Right ventricle myocardium inferior (tissue), 1 donor: Measurements from ENCODE around the gene BCL11A. TPM values are rescaled to one million over a fixed set of nuclear protein-coding genes. Genes with fewer than 3 reads are reported as not detected.

Experiments used
- ATAC-seq: fragments of 200-7000 bp; cut with Tn5 transposase; one replicate; pipeline ENCODE4 v1.9.1; 2020; ENCODE audit warnings: mild to moderate bottlenecking, moderate library complexity
- DNase-seq: peaks from one replicate; pipeline ENCODE4 v3.0.0; 2021; ENCODE audit errors: missing footprints
- intact Hi-C: fragments of 100-400 bp; cut with DNase I; formaldehyde crosslinking; loops from one replicate; pipeline ENCODE4 v1.11.0; 2022
- total RNA-seq: library from RNA; stranded (reverse); fragmentation: NEBNext Ultra II Directional; extraction: Animal tissue kit (Norgen Biotek cat#: 25700); gene quantifications from one replicate; pipeline ENCODE4 v1.2.1, GENCODE V29; 2021
- donor health status: DM: no; HTN: yes; CAD: no; lungs with severe emphysema.

BCL11A gene
- total RNA-seq, 1 donor from 2014 or later = 37.5 TPM

DNA sequence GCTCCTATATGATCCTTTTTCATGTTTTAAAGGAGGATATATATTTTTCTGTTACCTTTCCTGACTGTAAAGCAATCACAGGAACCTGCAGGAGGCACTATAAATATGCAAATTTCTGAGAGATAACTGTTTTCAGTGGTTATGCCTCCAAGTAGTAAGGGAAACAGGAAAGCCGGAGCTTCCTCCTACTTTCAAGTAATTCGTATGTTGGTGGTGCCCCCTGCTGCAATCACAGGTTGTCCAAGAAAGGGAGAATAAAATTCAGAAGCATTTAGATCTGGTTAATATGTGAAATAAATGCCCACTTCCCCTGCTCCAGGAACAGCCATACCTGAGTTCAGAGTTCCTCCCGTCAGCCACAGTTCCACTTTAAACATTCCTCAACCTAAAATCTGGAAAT lies 12.0 kb upstream of the BCL11A start:
- no peak for DNase-seq
- intact Hi-C loops = loop anchor here (5.0 kb wide), 1 partner anchor 1803 kb away; no protein-coding TSS in a partner anchor
- ATAC-seq = no peak

DNA sequence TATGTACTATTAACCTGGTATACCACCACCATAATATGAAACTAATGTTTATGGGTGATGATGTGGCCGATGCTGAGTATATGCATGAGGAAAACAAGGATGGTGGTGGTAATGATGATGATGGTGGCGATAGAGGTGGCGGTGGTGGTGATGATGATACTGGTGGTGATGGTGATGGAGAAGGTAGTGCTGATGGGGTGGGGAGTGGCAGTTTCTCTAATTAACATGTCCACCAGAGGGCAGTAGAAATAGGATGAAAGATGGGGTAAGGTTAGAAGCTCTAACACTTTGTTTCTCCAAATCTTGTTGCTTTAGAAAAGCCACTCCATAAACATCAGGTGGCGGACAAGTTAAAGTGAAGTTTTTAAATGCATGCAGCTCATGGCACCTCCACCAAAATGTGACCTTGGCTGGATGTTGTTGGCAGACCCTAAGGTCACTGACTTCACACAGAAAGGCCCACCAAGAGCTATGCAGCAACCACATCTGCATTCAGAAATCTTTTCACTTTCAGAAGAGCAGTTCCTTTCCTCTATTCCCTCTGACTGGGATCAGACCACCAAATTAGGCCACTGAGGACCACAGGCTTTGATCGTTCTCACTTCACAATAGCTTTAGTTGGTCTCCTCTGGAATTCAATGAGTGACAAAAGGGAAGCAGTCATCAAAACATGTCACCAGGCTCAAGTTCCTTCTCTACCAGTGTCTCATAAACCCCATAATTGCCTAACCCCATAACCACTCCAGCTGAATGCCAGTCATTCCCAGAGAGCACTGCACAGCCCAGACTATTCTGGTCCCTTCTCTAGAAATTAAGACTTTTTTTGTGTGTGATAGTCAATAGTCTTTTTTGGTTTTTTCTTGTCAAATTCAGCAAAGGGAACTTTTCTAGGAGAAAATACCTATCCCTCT lies 7.5 kb upstream of the BCL11A start:
- intact Hi-C loops = no loop called here
- ATAC-seq (peak; percentile 57), DNase-seq (no peak)

DNA sequence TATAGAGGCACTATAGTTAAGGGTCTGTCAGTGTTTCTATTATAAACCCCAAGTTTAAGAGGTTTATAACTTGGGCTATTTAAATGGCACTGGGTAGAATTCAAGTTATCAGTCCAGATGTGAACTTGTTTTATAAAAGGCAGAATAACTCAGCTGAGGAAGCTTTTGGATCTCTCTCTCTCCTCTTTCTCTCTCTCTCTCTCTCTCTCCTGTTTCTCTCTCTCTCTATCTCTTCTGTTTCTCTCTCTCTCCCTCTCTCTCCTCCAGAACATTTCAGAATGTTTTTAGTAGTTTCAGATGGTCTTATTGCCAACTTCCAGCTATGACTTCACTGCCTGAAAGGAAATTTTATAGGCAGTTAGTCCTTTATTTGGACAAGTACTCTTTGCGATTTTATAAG lies 6.4 kb upstream of the BCL11A start:
- ATAC-seq (no peak), DNase-seq (no peak)
- intact Hi-C loops = loop anchor here (10.0 kb wide), 2 partner anchors 1095 to 1255 kb away; no protein-coding TSS in a partner anchor

DNA sequence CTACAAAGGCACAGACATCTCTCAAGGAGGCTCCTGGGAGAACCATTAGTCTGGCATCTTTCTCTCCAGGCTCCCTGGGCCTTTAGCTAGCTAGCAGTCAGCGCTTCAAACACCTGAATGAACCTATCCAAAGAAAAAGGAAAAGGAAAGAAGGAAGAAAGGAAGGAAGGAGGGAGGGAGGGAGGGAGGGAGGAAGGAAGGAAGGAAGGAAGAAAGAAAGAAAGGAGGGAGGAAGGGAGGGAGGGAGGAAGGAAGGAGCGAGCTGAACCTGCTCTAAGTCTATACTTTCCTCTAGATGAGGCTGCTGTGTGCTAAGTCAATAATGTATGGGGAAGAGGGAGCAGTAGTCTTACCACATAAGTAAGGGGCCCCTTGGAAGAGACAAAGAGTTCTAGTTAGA lies 5.1 kb upstream of the BCL11A start:
- intact Hi-C loops = loop anchor here (10.0 kb wide), 2 partner anchors 1094 to 1254 kb away; no protein-coding TSS in a partner anchor
- DNase-seq (no peak), ATAC-seq (no peak)

DNA sequence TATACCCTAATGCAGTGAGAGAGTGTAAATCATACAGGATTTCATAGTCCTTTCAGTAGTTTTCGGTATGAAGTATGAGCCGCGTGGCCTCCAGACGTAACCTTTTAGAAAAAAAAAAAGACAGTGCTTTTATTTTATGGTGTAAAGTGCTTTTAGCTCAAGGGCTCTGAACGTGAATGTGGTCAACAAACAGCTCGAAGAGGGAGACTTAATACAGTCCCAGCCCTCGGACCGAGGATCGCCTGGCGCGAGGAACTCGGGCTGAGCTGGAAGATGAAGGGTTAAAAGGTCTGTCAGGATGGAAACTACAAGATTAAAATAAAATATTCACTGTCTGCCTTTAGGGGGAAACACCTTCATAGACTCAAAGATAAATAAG lies 4.0 kb upstream of the BCL11A start:
- no peak for ATAC-seq
- no peak for DNase-seq
- intact Hi-C loops = loop anchor here (10.0 kb wide), 2 partner anchors 1093 to 1253 kb away; no protein-coding TSS in a partner anchor

DNA sequence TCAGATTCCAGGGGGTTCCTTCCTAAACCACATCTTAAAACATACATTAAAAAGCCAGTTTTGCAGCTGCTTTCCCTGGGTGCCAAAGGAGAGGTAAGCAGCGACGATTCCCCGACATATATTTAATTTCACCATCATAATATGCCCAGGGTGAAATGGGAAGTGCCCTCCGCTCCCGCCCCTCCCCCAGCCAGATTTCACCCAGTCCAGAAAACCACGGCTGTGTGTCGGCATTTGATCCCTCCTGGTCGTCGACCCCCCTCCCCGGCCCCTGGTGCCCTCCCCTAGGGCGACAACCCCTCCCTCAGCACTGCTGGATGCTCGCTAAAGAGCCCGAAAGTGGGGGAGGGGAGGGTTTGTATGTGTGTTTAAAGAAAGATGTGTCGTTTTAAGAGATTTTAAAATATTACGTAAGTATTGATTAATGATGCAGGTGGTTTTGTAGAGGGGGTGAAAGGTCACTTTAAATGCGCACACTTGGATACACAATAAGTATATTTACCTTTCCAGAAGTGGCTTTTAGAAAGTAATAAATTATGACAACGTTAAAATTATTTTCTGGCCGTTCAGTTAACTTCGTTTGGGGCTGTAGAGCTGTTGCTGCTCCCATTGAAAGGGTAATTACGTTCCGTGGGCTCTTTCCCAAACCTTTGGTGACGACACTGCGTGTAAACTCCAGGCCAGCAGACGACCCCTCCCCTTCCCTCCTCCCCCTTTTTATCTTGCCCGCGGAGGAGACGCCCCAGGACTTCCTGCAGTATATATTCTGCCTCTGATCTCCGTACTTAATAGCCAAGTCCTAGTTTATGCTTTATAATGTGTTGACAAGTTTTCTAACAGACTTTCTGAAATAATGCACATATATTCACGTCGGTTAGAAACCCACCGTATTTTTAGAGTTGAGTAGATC lies 3.4 kb upstream of the BCL11A start:
- no peak for DNase-seq
- ATAC-seq = no peak
- intact Hi-C loops = loop anchor here (10.0 kb wide), 2 partner anchors 1092 to 1252 kb away; no protein-coding TSS in a partner anchor

DNA sequence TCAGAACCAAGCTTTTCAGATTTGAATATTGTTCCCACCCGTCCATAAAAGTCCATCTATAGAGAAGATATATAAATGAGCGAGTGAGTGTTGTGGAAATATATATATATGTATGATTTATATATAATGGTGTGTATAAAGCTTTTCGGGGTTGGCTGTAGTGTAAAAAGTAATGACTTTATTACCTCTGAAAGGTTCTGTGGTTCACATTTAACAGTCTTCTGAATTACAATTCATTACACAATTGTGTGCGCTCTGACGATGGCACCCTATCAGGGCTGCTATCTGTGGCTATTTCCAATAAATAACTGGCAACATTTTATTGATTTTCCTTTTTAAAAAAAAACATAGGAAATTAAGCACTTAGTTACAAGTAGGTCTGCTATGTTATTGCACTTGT lies 2.7 kb upstream of the BCL11A start:
- no peak for DNase-seq
- intact Hi-C loops = loop anchor here (10.0 kb wide), 2 partner anchors 1091 to 1251 kb away; no protein-coding TSS in a partner anchor
- ATAC-seq = no peak

DNA sequence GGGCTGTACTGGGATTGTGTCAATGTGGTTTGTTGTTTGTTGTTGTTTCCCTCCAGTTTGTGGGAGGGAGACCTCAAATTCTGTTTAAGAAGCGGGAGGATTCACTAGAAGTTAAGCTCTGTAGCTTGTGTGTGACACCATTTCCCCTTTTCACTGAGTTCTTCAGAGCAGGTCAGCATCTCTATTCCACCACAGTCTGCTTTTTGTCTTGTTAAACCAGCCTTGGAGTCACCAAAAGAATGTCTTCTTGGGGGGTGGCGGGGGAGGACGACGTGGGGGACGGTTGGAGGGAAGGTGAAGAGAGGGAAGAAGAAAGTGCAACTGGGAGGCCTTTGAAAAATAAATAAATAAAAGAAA lies 2.3 kb upstream of the BCL11A start:
- intact Hi-C loops = loop anchor here (10.0 kb wide), 2 partner anchors 1091 to 1251 kb away; no protein-coding TSS in a partner anchor
- ATAC-seq (no peak), DNase-seq (no peak)

DNA sequence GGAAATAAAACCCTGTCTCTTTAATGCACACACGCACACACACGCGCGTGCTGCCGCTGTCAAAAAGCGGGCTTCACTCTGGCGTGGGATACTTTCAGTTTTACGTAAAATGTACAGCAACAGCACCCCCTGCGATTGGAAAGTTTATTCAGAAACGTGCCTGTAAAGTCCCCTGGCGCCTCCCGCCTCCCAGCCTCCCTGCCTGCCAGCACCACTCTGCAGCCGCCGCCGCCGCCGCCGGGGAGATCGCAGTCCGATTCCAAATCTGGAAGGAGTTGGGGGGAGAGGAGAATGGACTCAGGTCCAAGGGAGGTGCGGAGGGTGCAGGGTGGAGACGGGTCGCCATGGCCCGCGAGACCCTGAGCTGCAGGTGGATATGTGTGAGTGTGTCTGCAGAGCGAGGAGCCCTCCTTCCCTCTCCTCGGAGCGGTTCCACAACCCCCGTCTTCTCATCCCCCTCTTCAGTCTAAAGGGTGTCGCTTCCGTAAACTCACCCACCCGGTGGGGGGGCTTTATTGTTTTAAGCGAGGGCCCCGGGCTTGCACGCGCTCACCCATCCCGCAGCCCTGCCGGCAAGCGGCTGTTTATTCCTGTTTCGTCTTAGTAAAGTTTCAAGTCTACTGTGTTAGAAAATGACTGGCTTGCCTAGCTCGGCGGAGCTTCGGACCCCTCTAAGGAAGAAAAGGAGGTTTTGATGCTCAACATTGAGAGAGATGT lies 1.8 kb upstream of the BCL11A start:
- intact Hi-C loops = loop anchor here (10.0 kb wide), 2 partner anchors 1090 to 1250 kb away; no protein-coding TSS in a partner anchor
- no peak for DNase-seq
- ATAC-seq = no peak

DNA sequence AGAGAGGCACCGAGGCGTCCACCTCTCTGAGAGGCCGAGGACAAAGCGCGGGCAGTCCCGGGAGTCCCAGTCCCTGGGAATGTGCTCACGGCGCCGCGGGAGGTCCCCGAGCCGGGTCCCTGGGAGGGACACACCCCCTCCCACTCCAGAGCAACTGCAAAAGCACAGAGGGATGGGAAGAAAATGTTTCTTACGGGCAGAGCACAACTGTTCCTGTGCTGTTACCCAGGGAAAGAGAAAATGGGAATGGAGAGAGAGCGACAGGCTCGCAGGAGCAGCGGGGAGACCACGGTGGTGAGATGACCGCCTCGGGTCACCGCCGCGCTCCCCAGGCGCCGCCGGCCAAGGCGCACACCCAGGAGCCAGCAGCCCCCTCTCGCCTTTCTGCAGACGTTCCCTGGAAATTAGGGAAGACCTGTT lies 1.2 kb upstream of the BCL11A start:
- ATAC-seq (peak; percentile 19), DNase-seq (no peak)
- intact Hi-C loops = loop anchor here (5.0 to 10.0 kb wide), 5 partner anchors 237 to 1250 kb away; no protein-coding TSS in a partner anchor

DNA sequence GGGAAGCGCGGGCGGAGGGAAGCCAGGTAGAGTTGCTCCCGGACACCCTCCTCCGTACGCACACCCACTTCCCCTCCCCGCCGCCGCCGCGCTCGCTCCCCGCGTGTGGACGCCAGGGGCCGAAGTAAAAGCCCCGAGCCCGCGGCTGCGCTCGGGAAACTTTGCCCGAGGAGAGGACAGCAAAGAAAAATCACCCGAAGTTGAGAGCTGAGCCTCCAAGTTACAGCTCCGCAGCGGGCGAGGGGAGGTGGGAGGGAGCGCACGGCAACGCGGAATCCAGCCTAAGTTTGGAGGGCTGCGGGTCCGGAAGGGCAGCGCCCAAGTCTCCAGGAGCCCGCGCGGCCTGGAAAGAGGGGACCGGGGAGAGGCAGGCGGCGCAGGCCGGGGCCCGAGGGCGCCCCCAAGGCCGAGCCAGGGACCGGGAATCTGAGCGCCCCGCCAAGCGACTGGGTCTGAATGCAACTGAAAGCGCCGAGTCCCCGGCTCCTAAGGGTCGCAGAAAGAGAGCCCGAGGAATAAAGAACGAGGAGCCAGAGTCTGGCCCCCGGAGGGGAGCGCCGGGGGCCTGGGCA lies 706 bp upstream of the BCL11A start:
- peak; percentile 88 for DNase-seq
- intact Hi-C loops = loop anchor here (5.0 to 10.0 kb wide), 5 partner anchors 237 to 1249 kb away; no protein-coding TSS in a partner anchor
- peak; percentile 23 for ATAC-seq

DNA sequence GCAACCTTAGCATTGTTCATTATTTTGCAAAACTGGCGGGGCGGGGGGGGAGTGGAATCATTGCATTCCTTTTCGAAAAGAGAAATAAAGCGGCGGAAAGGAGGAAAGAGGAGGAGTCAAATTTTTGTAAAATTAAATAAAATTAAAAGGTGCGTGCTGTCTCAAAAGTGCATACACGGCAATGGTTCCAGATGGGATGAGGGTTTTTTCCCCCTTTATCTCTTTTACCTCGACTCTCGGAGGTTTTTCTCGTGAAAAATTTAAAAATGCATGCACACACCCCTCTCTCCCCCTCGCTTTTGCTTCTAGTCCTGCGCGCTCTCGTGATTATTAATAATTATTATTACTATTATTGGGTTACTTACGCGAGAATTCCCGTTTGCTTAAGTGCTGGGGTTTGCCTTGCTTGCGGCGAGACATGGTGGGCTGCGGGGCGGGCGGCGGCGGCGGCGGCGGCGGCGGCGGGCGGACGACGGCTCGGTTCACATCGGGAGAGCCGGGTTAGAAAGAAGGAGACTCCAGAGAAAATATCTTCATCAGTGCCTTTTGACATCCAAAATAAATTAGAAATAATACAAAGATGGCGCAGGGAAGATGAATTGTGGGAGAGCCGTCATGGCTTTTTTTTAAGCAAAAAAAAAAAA lies 481 bp downstream of the BCL11A start:
- intact Hi-C loops = loop anchor here (5.0 to 10.0 kb wide), 5 partner anchors 236 to 1248 kb away; no protein-coding TSS in a partner anchor
- no peak for ATAC-seq
- no peak for DNase-seq

DNA sequence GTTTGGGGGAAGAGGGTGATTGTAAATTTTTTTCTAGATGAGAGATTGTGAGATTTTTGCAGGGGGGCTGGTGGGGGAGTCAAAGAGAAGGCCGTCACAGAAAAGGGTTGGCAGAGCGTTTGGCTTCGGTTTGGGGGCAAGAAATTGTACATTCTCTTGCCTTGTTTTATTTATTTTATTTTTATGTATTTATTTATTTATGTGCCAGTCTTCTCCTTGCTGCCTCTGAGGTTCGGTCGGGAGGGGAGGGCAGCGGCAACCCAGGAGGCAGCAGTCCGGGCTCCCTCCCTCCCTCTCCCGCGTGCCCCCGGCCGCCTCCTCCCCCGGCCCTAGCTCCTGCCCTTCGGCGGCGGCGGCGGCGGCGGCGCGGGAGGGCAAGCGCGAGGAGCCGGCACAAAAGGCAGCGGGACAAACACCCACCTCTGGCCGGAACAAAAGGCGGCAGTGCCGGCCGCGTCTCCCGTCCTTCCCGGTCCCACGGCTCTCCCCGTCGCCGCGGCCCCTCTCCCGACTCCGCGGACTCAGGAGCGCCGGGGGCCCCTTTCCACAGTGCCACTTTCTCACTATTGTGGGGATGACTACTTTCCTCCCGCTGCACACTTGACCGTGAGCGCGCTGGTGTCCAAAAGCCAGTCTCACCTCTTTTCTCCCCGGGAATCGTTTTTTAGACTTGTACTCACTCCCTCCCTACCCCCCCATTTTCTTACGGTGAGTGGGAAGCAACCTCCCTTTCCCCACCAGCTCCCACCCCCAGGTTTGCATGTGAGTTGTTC lies 1.2 kb downstream of the BCL11A start:
- intact Hi-C loops = loop anchor here (5.0 to 10.0 kb wide), 5 partner anchors 235 to 1247 kb away; no protein-coding TSS in a partner anchor
- DNase-seq (no peak), ATAC-seq (no peak)

DNA sequence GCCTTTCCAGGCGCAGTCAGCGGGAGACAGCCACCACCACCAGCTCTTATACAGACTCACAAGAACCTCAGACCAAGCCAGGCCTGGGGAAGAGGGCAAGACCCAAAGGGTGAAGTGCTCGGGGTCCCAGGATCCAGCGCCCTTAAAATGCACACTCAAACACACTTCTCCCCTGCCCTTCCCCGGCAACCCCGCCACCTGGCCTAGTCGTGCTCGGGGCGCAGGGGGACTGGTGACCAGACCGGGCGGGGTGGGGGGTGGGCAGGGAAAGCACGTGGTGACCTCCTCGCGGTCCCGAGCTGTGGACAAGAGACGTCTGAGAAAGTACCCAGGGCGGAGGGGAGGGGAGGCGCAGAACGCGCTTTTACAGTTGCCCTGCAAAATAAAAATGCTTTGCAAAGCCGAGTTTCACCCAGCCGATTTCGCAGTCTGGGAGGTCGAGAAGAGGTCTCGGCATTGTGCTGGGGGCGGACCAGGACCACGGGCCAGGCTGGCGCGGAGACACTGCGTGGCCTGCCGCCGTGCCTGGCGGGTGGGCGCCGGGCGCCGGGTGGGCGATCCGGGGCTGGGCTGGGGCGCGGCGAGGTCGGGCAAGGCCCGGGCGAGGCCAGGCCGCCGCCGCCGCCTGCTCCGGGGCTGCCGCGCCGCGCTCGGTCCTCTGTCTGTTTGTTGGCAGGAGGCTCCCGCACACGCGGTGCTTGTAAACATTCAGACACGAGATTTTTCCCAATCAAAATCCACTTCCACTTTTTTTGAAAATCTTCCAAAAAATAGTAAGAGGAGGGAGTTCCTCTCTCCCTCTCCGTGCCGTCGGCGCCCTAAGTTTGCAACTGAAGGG lies 2.0 kb downstream of the BCL11A start:
- intact Hi-C loops = loop anchor here (5.0 to 10.0 kb wide), 5 partner anchors 234 to 1247 kb away; no protein-coding TSS in a partner anchor
- no peak for ATAC-seq
- DNase-seq = no peak

DNA sequence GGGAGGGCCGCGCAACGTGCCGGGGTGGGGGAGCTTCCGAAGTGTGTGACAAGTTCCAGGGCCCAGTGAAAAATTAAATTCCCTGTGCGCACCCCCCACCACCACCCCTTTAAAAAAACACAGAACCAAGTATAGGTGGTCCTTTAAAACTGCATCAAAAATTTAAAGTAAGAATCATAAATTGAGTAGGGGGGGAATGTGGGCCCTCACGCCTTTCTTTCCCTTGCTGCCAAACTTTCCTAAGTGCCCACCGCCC lies 2.5 kb downstream of the BCL11A start:
- no peak for DNase-seq
- intact Hi-C loops = loop anchor here (1.0 to 10.0 kb wide), 6 partner anchors 217 to 1246 kb away; no protein-coding TSS in a partner anchor
- no peak for ATAC-seq
